Activated CD4-positive, alpha-beta memory T cell treated with anti-CD3 and anti-CD28 coated beads, Interleukin-2, amount 10 ng/mL, durations not matched to agents 7 days and 5 days (primary cell): Measurements from ENCODE around the gene ADGRL3. TPM values are rescaled to one million over a fixed set of nuclear protein-coding genes. Genes with fewer than 3 reads are reported as not detected.
"Not testable (repeated sequence)": the region's sequence is repeated elsewhere in the genome, so short reads cannot be mapped to it uniquely, and the experiment has no call there.

Experiments used
- CTCF ChIA-PET: fragments of 350-600 bp; sonication (Branson Sonifier 250); formaldehyde crosslinking; loops from one replicate; lab custom pipeline; 2021; ENCODE audit warnings: antibody characterized with exemption, inconsistent platforms; lab: Charles Lee
- POLR2A ChIA-PET: fragments of 350-600 bp; sonication (Branson Sonifier 250); formaldehyde crosslinking; loops from one replicate; lab custom pipeline; 2021; ENCODE audit warnings: antibody characterized with exemption; lab: Charles Lee
- DNase-seq: peaks from one replicate; pipeline ENCODE4 v3.0.0-alpha.2; 2020
- H3K27ac Mint-ChIP-seq: one replicate; pipeline ENCODE4 v1.8.0; 2021; ENCODE audit warnings: mild to moderate bottlenecking, mixed read lengths
- H3K27me3 Mint-ChIP-seq: one replicate; pipeline ENCODE4 v1.8.0; 2021; ENCODE audit warnings: mixed read lengths
- H3K36me3 Mint-ChIP-seq: one replicate; pipeline ENCODE4 v1.8.0; 2021; ENCODE audit warnings: low read depth, mixed read lengths
- H3K4me1 Mint-ChIP-seq: one replicate; pipeline ENCODE4 v1.8.0; 2021; ENCODE audit warnings: mixed read lengths
- H3K4me3 Mint-ChIP-seq: one replicate; pipeline ENCODE4 v1.8.0; 2021; ENCODE audit warnings: mild to moderate bottlenecking, mixed read lengths
- H3K9me3 Mint-ChIP-seq: one replicate; pipeline ENCODE4 v1.8.0; 2021; ENCODE audit warnings: mixed read lengths
- total RNA-seq, 2 experiments: library from RNA; stranded (reverse); gene quantifications; one replicate each; pipeline ENCODE4 v1.2.3, GENCODE V29; 2021

Gene ADGRL3
- total RNA-seq, 2 experiments from 2014 or later: not detected

DNA sequence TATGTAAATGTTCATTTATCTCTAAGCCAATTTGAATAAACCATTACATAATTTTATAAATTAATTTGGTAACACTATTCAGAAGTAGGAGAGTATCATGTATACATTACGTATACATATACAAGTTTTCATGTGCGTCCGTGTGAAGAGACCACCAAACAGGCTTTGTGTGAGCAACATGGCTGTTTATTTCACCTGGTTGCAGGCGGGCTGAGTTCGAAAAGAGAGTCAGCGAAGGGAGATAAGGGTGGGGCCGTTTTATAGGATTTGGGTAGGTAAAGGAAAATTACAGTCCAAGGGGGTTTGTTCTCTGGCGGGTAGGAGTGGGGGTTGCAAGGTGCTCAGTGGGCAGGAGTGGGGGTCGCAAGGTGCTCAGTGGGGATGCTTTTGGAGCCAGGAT is 564.0 kb downstream of the ADGRL3 start:
- DNase-seq, H3K27me3 Mint-ChIP-seq, POLR2A ChIA-PET, H3K4me1 Mint-ChIP-seq, H3K27ac Mint-ChIP-seq, CTCF ChIA-PET, H3K36me3 Mint-ChIP-seq, H3K4me3 Mint-ChIP-seq: not testable (repeated sequence)
- H3K9me3 Mint-ChIP-seq: peaks cover 24% of the 10 kb centered on the region

DNA sequence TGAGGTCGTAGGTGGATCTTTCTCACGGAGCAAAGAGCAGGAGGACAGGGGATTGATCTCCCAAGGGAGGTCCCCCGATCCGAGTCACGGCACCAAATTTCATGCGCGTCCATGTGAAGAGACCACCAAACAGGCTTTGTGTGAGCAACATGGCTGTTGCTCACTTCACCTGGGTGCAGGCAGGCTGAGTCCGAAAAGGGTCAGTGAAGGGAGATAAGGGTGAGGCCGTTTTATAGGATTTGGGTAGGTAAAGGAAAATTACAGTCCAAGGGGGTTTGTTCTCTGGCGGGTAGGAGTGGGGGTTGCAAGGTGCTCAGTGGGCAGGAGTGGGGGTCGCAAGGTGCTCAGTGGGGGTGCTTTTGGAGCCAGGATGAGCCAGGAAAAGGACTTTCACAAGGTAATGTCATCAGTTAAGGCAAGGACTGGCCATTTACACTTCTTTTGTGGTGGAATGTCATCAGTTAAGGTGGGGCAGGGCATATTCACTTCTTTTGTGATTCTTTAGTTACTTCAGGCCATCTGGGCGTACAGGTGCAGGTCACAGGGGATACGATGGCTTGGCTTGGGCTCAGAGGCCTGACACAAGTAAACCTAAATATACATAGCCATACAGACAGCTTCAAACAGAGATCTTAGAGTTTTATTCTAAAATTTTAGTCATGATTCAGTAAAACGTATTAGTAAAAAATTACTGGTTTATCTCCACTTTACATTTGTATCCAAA is 569.5 kb downstream of the ADGRL3 start:
- CTCF ChIA-PET, H3K27ac Mint-ChIP-seq, H3K4me1 Mint-ChIP-seq, H3K4me3 Mint-ChIP-seq, H3K27me3 Mint-ChIP-seq, DNase-seq, H3K36me3 Mint-ChIP-seq, POLR2A ChIA-PET: not testable (repeated sequence)
- peaks cover 13% of the 10 kb centered on the region for H3K9me3 Mint-ChIP-seq

DNA sequence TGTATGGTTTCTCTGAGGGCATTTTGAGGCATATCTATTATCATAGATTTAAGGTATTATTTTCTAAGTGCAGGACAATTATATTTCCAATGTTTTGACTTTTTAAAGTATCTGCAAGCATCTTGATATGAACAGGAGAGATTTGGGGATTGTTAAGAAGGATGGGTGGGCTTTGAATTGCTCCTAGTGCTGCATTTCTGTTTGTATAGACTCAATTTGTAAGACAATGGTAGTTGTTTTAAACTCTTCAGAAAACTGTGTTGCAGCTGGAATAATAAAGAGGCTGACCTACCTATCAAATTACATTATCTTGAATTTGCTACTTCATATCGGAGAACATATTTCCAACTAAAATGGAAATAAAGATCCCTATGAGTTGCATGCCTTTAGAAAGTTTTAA is 570.3 kb downstream of the ADGRL3 start:
- H3K9me3 Mint-ChIP-seq: peaks cover 13% of the 10 kb centered on the region
- DNase-seq: no peak
- H3K27me3 Mint-ChIP-seq: no peaks in the 10 kb centered on the region
- POLR2A ChIA-PET: no interaction called here
- no peak overlapping the region for H3K27ac Mint-ChIP-seq
- no peaks in the 10 kb centered on the region for H3K4me1 Mint-ChIP-seq
- no peak overlapping the region for H3K4me3 Mint-ChIP-seq
- no peaks in the 10 kb centered on the region for H3K36me3 Mint-ChIP-seq
- CTCF ChIA-PET: no interaction called here

GRCh38 chr4:61771056-61771455 is 570.9 kb downstream of the ADGRL3 start:
- no peak for DNase-seq
- Mint-ChIP-seq H3K4me3 (no peak overlapping the region), H3K4me1 (no peaks in the 10 kb centered on the region), H3K36me3 (no peaks in the 10 kb centered on the region), H3K27ac (no peak overlapping the region), H3K27me3 (no peaks in the 10 kb centered on the region), H3K9me3 (peaks cover 9% of the 10 kb centered on the region)
- ChIA-PET CTCF (no interaction called here), POLR2A (no interaction called here)

GRCh38 chr4:61772126-61772525 is 572.0 kb downstream of the ADGRL3 start:
- Mint-ChIP-seq H3K9me3 (peaks cover 3% of the 10 kb centered on the region), H3K4me3 (no peak overlapping the region), H3K27me3 (no peaks in the 10 kb centered on the region), H3K27ac (no peak overlapping the region), H3K4me1 (no peaks in the 10 kb centered on the region), H3K36me3 (no peaks in the 10 kb centered on the region)
- ChIA-PET CTCF (no interaction called here), POLR2A (no interaction called here)
- DNase-seq: no peak

GRCh38 chr4:61773655-61774245 is 573.6 kb downstream of the ADGRL3 start:
- Mint-ChIP-seq H3K9me3 (peaks cover 3% of the 10 kb centered on the region), H3K4me1 (no peaks in the 10 kb centered on the region), H3K36me3 (no peaks in the 10 kb centered on the region), H3K27ac (no peak overlapping the region), H3K4me3 (no peak overlapping the region), H3K27me3 (no peaks in the 10 kb centered on the region)
- ChIA-PET POLR2A (no interaction called here), CTCF (no interaction called here)
- no peak for DNase-seq

DNA sequence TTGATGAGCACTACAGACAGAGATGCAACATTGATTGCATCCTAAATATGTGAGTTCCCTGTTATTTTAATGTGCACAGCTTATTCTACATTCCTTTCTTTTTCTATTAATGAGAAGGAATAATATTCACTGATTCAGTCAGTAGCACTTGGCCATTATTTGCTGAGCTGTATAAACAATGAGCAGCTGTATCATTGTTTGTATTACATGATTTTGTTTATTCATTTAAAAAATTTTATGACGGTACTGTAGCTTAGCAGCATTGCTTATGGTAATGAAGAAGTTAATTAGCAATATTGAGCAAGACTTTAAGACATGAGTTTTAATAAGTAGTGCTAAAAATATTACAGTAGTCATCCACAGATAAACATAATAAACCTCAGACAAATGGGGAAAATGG is 582.0 kb downstream of the ADGRL3 start:
- Mint-ChIP-seq H3K27ac (no peak overlapping the region), H3K4me3 (no peak overlapping the region), H3K27me3 (no peaks in the 10 kb centered on the region), H3K36me3 (no peaks in the 10 kb centered on the region), H3K4me1 (no peaks in the 10 kb centered on the region), H3K9me3 (no peaks in the 10 kb centered on the region)
- CTCF ChIA-PET: no interaction called here
- POLR2A ChIA-PET: no interaction called here
- DNase-seq: no peak

GRCh38 chr4:61783050-61783449 is 582.9 kb downstream of the ADGRL3 start:
- ChIA-PET POLR2A (no interaction called here), CTCF (no interaction called here)
- H3K4me3 Mint-ChIP-seq: no peak overlapping the region
- DNase-seq: no peak
- no peaks in the 10 kb centered on the region for H3K4me1 Mint-ChIP-seq
- no peak overlapping the region for H3K27ac Mint-ChIP-seq
- no peaks in the 10 kb centered on the region for H3K27me3 Mint-ChIP-seq
- no peaks in the 10 kb centered on the region for H3K36me3 Mint-ChIP-seq
- H3K9me3 Mint-ChIP-seq: no peaks in the 10 kb centered on the region

GRCh38 chr4:61785761-61786160 is 585.6 kb downstream of the ADGRL3 start:
- CTCF ChIA-PET: no interaction called here
- Mint-ChIP-seq H3K27ac (no peak overlapping the region), H3K4me1 (no peaks in the 10 kb centered on the region), H3K27me3 (no peaks in the 10 kb centered on the region), H3K9me3 (no peaks in the 10 kb centered on the region), H3K36me3 (no peaks in the 10 kb centered on the region), H3K4me3 (no peak overlapping the region)
- DNase-seq: no peak
- POLR2A ChIA-PET: no interaction called here

- ChIA-PET CTCF (no interaction called here), POLR2A (no interaction called here)
- H3K36me3 Mint-ChIP-seq: no peaks in the 10 kb centered on the region
- H3K4me3 Mint-ChIP-seq: no peak overlapping the region
- no peak for DNase-seq
- no peaks in the 10 kb centered on the region for H3K27me3 Mint-ChIP-seq
- no peaks in the 10 kb centered on the region for H3K9me3 Mint-ChIP-seq
- H3K4me1 Mint-ChIP-seq: no peaks in the 10 kb centered on the region
- no peak overlapping the region for H3K27ac Mint-ChIP-seq
These were observed 586.1 kb downstream of the ADGRL3 start for GRCh38 chr4:61786211-61786610.

DNA sequence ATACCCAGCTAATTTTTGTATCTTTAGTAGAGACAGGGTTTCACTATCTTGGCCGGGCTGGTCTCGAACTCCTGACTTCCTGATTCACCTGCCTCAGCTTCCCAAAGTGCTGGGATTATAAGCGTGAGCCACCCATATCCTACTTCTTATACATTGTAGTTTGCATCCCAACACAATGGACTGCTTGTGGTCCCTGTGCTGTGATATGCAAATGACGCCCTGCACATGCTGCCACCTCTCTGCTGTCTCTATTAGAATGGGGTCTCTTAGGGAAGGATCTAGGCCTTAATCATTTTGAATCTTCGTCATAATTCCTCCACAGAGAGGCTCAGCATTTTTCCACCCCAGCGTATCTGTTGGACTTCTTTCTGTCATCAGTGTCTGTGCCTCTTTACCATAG is 595.9 kb downstream of the ADGRL3 start:
- no peak for DNase-seq
- Mint-ChIP-seq H3K9me3 (no peaks in the 10 kb centered on the region), H3K4me3 (no peak overlapping the region), H3K27me3 (no peaks in the 10 kb centered on the region), H3K4me1 (no peaks in the 10 kb centered on the region), H3K36me3 (no peaks in the 10 kb centered on the region), H3K27ac (no peak overlapping the region)
- ChIA-PET CTCF (no interaction called here), POLR2A (no interaction called here)

GRCh38 chr4:61799794-61800193 is 599.7 kb downstream of the ADGRL3 start:
- ChIA-PET POLR2A (no interaction called here), CTCF (no interaction called here)
- DNase-seq: no peak
- no peaks in the 10 kb centered on the region for H3K27me3 Mint-ChIP-seq
- no peak overlapping the region for H3K4me3 Mint-ChIP-seq
- H3K4me1 Mint-ChIP-seq: no peaks in the 10 kb centered on the region
- no peak overlapping the region for H3K27ac Mint-ChIP-seq
- peaks cover 2% of the 10 kb centered on the region for H3K9me3 Mint-ChIP-seq
- H3K36me3 Mint-ChIP-seq: no peaks in the 10 kb centered on the region

GRCh38 chr4:61805227-61805626 is 605.1 kb downstream of the ADGRL3 start:
- no peaks in the 10 kb centered on the region for H3K36me3 Mint-ChIP-seq
- ChIA-PET CTCF (no interaction called here), POLR2A (no interaction called here)
- H3K4me3 Mint-ChIP-seq: no peak overlapping the region
- no peak overlapping the region for H3K27ac Mint-ChIP-seq
- peaks cover 5% of the 10 kb centered on the region for H3K9me3 Mint-ChIP-seq
- H3K27me3 Mint-ChIP-seq: no peaks in the 10 kb centered on the region
- H3K4me1 Mint-ChIP-seq: no peaks in the 10 kb centered on the region
- DNase-seq: no peak

- Mint-ChIP-seq H3K36me3 (no peaks in the 10 kb centered on the region), H3K4me3 (no peak overlapping the region), H3K27me3 (no peaks in the 10 kb centered on the region), H3K9me3 (peaks cover 5% of the 10 kb centered on the region), H3K27ac (no peak overlapping the region), H3K4me1 (no peaks in the 10 kb centered on the region)
- ChIA-PET POLR2A (no interaction called here), CTCF (no interaction called here)
- no peak for DNase-seq
These were observed 605.9 kb downstream of the ADGRL3 start for GRCh38 chr4:61805979-61806378.
